Pancreas (tissue), 10 donors: ENCODE data around the gene GADD45A. TPM values are rescaled to one million over a fixed set of nuclear protein-coding genes. Genes with fewer than 3 reads are reported as not detected.

Experiments used
- ATAC-seq, 4 donors: fragments of 200-7000 bp; cut with Tn5 transposase; one replicate each; pipeline versions ENCODE4 v1.8.0 to v1.9.1; 2020; ENCODE audit warnings: mild to moderate bottlenecking in 4 of 4, moderate library complexity in 4 of 4
- DNase-seq, 6 donors: peaks; one replicate each; pipeline ENCODE4 v3.0.0-alpha.2; 2020
- FAIRE-seq: peaks from 2 replicates; lab custom pipeline; 2012; peaks lifted over from hg19 to GRCh38; lab: Jason Lieb, UNC
- H3K27ac ChIP-seq, 4 donors: fragments of 200-600 bp; sonication (generic); 1 replicate in 3 of 4; 2 replicates in 1 of 4; pipeline versions ENCODE4 v1.5.0 to v1.8.0; 2020
- H3K27me3 ChIP-seq, 4 donors: fragments of 200-600 bp; one replicate each; pipeline ENCODE4 v1.8.0; 2021
- H3K36me3 ChIP-seq, 3 donors: fragments of 200-600 bp; sonication (generic) in 1 of 3; one replicate each; pipeline versions ENCODE4 v1.5.0 to v1.8.0; 2020 to 2021
- H3K4me1 ChIP-seq, 3 donors: fragments of 200-600 bp; one replicate each; pipeline ENCODE4 v1.8.0; 2021
- H3K4me3 ChIP-seq, 4 donors: fragments of 200-600 bp; sonication (generic) in 2 of 4; one replicate each; pipeline versions ENCODE4 v1.5.0 to v1.8.0; 2020 to 2021
- H3K9me3 ChIP-seq, 4 donors: fragments of 200-600 bp; one replicate each; pipeline ENCODE4 v1.8.0; 2021
- CTCF ChIP-seq, 4 donors: fragments of 200-600 bp; sonication (generic) in 3 of 4; IDR thresholded peaks; one replicate each; pipeline versions ENCODE4 v1.5.0 to v1.8.0; 2021; ENCODE audit warnings: antibody characterized with exemption in 4 of 4
- WGBS, 2 donors: extraction: QIAGEN DNeasy Blood & Tissue Kit; methylation state at CpG; one replicate each; pipeline ENCODE4 v1.1.7; 2013; 5-methylcytosine and 5-hydroxymethylcytosine counted together
- intact Hi-C, 3 donors: fragments of 100-400 bp; cut with DNase I; formaldehyde crosslinking; loops; one replicate each; pipeline versions ENCODE4 v1.11.1 to v1.14.2; 2022
- polyA plus RNA-seq, 2 donors: library from polyadenylated mRNA; stranded (reverse); fragments of 200-250 nt; gene quantifications; one replicate each; pipeline ENCODE4 v1.2.3, GENCODE V29; 2013
- total RNA-seq, 6 donors: library from RNA; stranded (reverse); fragmentation: NEBNext Ultra II Directional in 4 of 6; extraction: Animal tissue kit (Norgen Biotek cat#: 25700) in 4 of 6; gene quantifications; one replicate each; pipeline versions ENCODE4 v1.2.1 to v1.2.4, GENCODE V29; 2021 to 2023
- donor health status: healthy with polysubstance abuse.
- donor health status: DM: no; HTN: no; CAD: no; lungs with moderate emphysema.
- donor health status: DM: no; HTN: no; CAD: no.
- donor health status: control.
- donor health status: control.
- donor health status: Bipolar disorder and iron deficiency.
- donor health status: DM: yes; HTN: yes; CAD: no.
- donor health status: DM: no; HTN: no; CAD: no.
- donor health status: DM: no; HTN: no; CAD: no.
- donor health status: DM: yes; HTN: yes; CAD: no.

Gene GADD45A
- total and polyA plus RNA-seq, 8 donors = 7.9 to 17.3 (median 13.3) TPM

- WGBS, 2 donors = 81% methylated on average over 10 of the region's 10 CpGs
- DNase-seq (no peak), FAIRE-seq (no peak), ATAC-seq (no peak)
- Histone ChIP-seq H3K27ac (no peak overlapping the region), H3K27me3 (no peaks in the 10 kb centered on the region), H3K4me1 (peaks cover 0 to 1% (median 0%) of the 10 kb centered on the region in 3 donors), H3K9me3 (no peaks in the 10 kb centered on the region), H3K36me3 (peaks cover 0 to 5% (median 0%) of the 10 kb centered on the region in 3 donors), H3K4me3 (no peak overlapping the region)
- no peak for TF ChIP-seq CTCF (IDR thresholded peaks at IDR 0.05)
- intact Hi-C loops = no loop called here
These were observed 20.9 kb downstream of the GADD45A start for GRCh38 chr1:67705735-67706453.

DNA sequence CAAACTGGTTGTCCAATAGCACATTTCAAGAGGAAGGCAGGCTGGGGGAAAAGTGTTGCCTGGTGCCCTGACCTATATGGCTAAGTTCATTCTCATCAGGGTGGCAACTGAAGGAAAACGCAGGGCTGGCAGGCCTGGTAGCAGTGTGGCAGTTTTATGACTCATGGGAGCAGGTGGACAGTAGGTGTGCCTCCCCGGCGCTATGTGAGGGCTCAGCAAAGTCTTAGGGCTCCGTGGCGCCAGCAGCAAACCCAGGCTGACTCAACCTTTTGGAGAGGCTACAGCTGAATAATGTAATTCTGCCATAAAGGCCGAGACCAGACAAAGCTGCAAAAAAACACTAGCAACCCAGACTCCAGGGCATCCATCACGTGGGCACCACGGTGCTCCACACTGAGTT lies 23.6 kb downstream of the GADD45A start:
- peaks cover 0 to 5% (median 0%) of the 10 kb centered on the region in 3 donors for H3K36me3 ChIP-seq
- H3K27ac ChIP-seq = no peak overlapping the region
- intact Hi-C loops = no loop called here
- peak in 1 of 4 donors; percentile 45 for ATAC-seq
- 95 to 98% methylated on average over 8 of the region's 8 CpGs for WGBS, 2 donors
- H3K4me1 ChIP-seq = peaks cover 9 to 10% (median 10%) of the 10 kb centered on the region in 3 donors
- no peaks in the 10 kb centered on the region for H3K27me3 ChIP-seq
- no peak overlapping the region for H3K4me3 ChIP-seq
- no peak for FAIRE-seq
- DNase-seq = no peak
- no peaks in the 10 kb centered on the region for H3K9me3 ChIP-seq
- TF ChIP-seq CTCF (IDR thresholded peaks at IDR 0.05) = no peak

DNA sequence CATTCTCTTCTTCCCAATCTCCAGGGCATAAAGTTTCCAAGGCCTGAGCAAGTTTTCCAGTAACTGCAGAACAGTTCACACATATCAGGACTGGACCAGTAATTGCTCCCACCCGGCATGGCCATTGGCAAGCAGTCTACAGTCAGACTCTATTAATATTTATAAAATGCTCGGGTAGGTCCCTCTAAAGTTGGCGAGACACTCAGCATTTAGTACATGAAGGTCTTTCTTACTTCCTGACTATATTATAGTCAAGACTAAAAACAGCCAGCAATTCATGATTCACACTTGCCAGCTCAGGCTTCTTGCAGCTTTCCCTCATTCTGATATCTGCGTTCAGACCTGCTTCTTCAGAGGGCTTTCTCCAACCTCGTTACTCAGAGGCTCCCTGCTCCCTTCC lies 25.4 kb downstream of the GADD45A start:
- 68 to 73% methylated on average over 5 of the region's 5 CpGs for WGBS, 2 donors
- Histone ChIP-seq H3K27me3 (no peaks in the 10 kb centered on the region), H3K9me3 (no peaks in the 10 kb centered on the region), H3K4me1 (peaks cover 10 to 17% (median 16%) of the 10 kb centered on the region in 3 donors), H3K4me3 (no peak overlapping the region), H3K36me3 (peaks cover 0 to under 1% (median 0%) of the 10 kb centered on the region in 3 donors), H3K27ac (no peak overlapping the region)
- DNase-seq (no peak), ATAC-seq (no peak), FAIRE-seq (no peak)
- intact Hi-C loops = no loop called here
- TF ChIP-seq CTCF (IDR thresholded peaks at IDR 0.05) = no peak

GRCh38 chr1:67711158-67711854 lies 26.3 kb downstream of the GADD45A start:
- DNase-seq = no peak
- ATAC-seq = peak in 1 of 4 donors; percentile 10
- Histone ChIP-seq H3K4me3 (no peak overlapping the region), H3K27me3 (no peaks in the 10 kb centered on the region), H3K4me1 (peaks cover 10 to 17% (median 16%) of the 10 kb centered on the region in 3 donors), H3K9me3 (no peaks in the 10 kb centered on the region), H3K36me3 (no peaks in the 10 kb centered on the region), H3K27ac (no peak overlapping the region)
- no peak for TF ChIP-seq CTCF (IDR thresholded peaks at IDR 0.05)
- no peak for FAIRE-seq
- intact Hi-C loops = no loop called here
- WGBS, 2 donors = 46% methylated on average over 7 of the region's 7 CpGs
